Naive thymus-derived CD8-positive, alpha-beta T cell (primary cell): ENCODE data around the gene ACBD6. TPM values are rescaled to one million over a fixed set of nuclear protein-coding genes. Genes with fewer than 3 reads are reported as not detected.
A peak's percentile ranks its signal among the peaks of the same experiment; 100 is the strongest.

Experiments used
- ATAC-seq, 2 donors: fragments of 150-1000 bp; cut with Tn5 transposase in 1 of 2; sonication (Bioruptor Pico), chemical (Tn5 transposase) in 1 of 2; 1 replicate in 1 of 2; 2 replicates in 1 of 2; pipeline ENCODE4 v1.10.0; 2021; ENCODE audit warnings: mild to moderate bottlenecking in 2 of 2, moderate library complexity in 2 of 2
- POLR2A ChIA-PET: fragments of 350-600 bp; sonication (Branson Sonifier 250); formaldehyde crosslinking; loops from one replicate; lab custom pipeline; 2021; ENCODE audit warnings: antibody characterized with exemption; lab: Charles Lee
- DNase-seq, 10 donors: peaks; one replicate each; pipeline versions ENCODE4 v3.0.0 to v3.0.0-alpha.2; 2020 to 2022
- H3K27ac Mint-ChIP-seq, 10 donors: one replicate each; pipeline ENCODE4 v1.8.0; 2020 to 2022; ENCODE audit warnings: mild to moderate bottlenecking in 10 of 10, mixed read lengths in 10 of 10, moderate library complexity in 4 of 10, inconsistent platforms in 1 of 10
- H3K27me3 Mint-ChIP-seq, 5 donors: one replicate each; pipeline ENCODE4 v1.8.0; 2021 to 2022; ENCODE audit warnings: mixed read lengths in 5 of 5
- H3K36me3 Mint-ChIP-seq, 3 donors: one replicate each; pipeline ENCODE4 v1.8.0; 2020 to 2022; ENCODE audit warnings: mixed read lengths in 3 of 3, mild to moderate bottlenecking in 2 of 3, inconsistent platforms in 1 of 3
- H3K4me1 Mint-ChIP-seq, 4 donors: one replicate each; pipeline ENCODE4 v1.8.0; 2021 to 2022; ENCODE audit warnings: mixed read lengths in 4 of 4
- H3K4me3 Mint-ChIP-seq, 10 donors: one replicate each; pipeline ENCODE4 v1.8.0; 2020 to 2022; ENCODE audit warnings: mild to moderate bottlenecking in 10 of 10, mixed read lengths in 10 of 10, moderate library complexity in 6 of 10, inconsistent platforms in 1 of 10
- H3K9me3 Mint-ChIP-seq, 9 donors: one replicate each; pipeline ENCODE4 v1.8.0; 2020 to 2022; ENCODE audit warnings: mixed read lengths in 9 of 9, mild to moderate bottlenecking in 3 of 9, inconsistent platforms in 1 of 9, moderate library complexity in 1 of 9
- polyA plus RNA-seq, 3 donors: library from polyadenylated mRNA; unstranded; fragments of 300-500 nt; fragmentation: Illumina TruSeq; gene quantifications; one replicate each; pipeline ENCODE4 v1.2.3, GENCODE V29; 2021
- total RNA-seq, 8 experiments: library from RNA in 2 of 8; stranded (reverse) in 2 of 8; gene quantifications; one replicate each; pipeline ENCODE4 v1.2.3 and lab custom pipeline; 2021 to 2026

The ACBD6 gene
- total and polyA plus RNA-seq, 5 experiments from 2014 or later: 45.8 to 63.6 (median 46.4) TPM

GRCh38 chr1:180392427-180393145 lies 109.8 kb downstream of the ACBD6 start:
- DNase-seq (no peak), ATAC-seq (no peak)
- Mint-ChIP-seq H3K27me3 (no peaks in the 10 kb centered on the region), H3K27ac (no peak overlapping the region), H3K36me3 (peaks cover 62 to 73% (median 64%) of the 10 kb centered on the region in 3 donors), H3K4me3 (no peak overlapping the region), H3K9me3 (peaks cover 16 to 63% (median 33%) of the 10 kb centered on the region in 9 donors), H3K4me1 (peaks cover 1 to 10% (median 8%) of the 10 kb centered on the region in 4 donors)
- POLR2A ChIA-PET: no interaction called here

DNA sequence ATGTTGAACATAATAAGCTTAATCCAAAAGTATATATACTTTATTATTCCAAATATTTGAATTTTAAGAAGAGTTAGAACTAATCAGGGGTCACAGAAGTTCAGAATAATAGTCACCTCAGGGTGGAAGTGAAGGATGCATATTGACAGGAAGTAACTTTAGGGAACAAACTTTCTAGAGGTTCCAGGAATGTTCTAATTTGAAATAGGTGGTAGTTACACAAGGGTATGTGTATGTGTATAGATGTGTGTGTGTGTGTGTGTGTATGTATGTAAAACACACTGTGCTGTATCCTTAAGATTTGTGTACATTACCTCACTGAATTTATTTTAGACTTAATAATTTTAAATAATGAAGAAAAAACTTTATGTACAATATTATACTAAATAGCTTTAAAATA lies 110.4 kb downstream of the ACBD6 start:
- Mint-ChIP-seq H3K4me3 (no peak overlapping the region), H3K36me3 (peaks cover 58 to 72% (median 60%) of the 10 kb centered on the region in 3 donors), H3K27ac (no peak overlapping the region), H3K27me3 (no peaks in the 10 kb centered on the region), H3K4me1 (peaks cover 1 to 10% (median 8%) of the 10 kb centered on the region in 4 donors), H3K9me3 (peaks cover 16 to 61% (median 32%) of the 10 kb centered on the region in 9 donors)
- POLR2A ChIA-PET: no interaction called here
- ATAC-seq: no peak
- no peak for DNase-seq

- peaks cover 25 to 67% (median 62%) of the 10 kb centered on the region in 3 donors for H3K36me3 Mint-ChIP-seq
- ATAC-seq: no peak
- peaks cover 22 to 66% (median 41%) of the 10 kb centered on the region in 9 donors for H3K9me3 Mint-ChIP-seq
- H3K27ac Mint-ChIP-seq: no peak overlapping the region
- H3K27me3 Mint-ChIP-seq: no peaks in the 10 kb centered on the region
- H3K4me1 Mint-ChIP-seq: peaks cover 0 to 8% (median 2%) of the 10 kb centered on the region in 4 donors
- POLR2A ChIA-PET: no interaction called here
- no peak for DNase-seq
- H3K4me3 Mint-ChIP-seq: no peak overlapping the region
These were observed 115.0 kb downstream of the ACBD6 start for GRCh38 chr1:180387413-180387812.

- H3K36me3 Mint-ChIP-seq: peaks cover 29 to 70% (median 66%) of the 10 kb centered on the region in 3 donors
- peak overlapping the region in 1 of 10 donors; percentile 16 for H3K27ac Mint-ChIP-seq
- ATAC-seq: no peak
- no peak overlapping the region for H3K4me3 Mint-ChIP-seq
- H3K9me3 Mint-ChIP-seq: peaks cover 25 to 70% (median 46%) of the 10 kb centered on the region in 9 donors
- H3K27me3 Mint-ChIP-seq: no peaks in the 10 kb centered on the region
- H3K4me1 Mint-ChIP-seq: peaks cover 0 to 9% (median 4%) of the 10 kb centered on the region in 4 donors
- POLR2A ChIA-PET: no interaction called here
- DNase-seq: no peak
These were observed 115.5 kb downstream of the ACBD6 start for GRCh38 chr1:180386745-180387367.

DNA sequence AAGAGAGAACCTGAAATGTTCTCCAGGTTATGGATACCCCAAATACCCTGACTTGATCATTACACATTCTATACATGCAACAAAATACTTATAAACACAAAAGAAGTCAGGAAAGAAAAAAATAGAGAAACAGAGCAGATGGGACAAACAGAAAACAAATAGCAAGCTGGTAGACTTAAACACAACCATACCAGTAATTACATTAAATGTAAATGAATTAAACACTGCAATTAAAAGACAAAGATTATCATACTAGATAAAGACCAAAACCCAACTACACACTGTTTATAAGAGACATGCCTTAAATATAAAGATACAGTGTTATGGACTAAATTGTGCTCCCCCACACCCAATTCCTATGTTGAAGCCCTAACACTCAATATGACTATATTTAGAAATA lies 117.2 kb downstream of the ACBD6 start:
- H3K27me3 Mint-ChIP-seq: no peaks in the 10 kb centered on the region
- H3K4me3 Mint-ChIP-seq: no peak overlapping the region
- H3K27ac Mint-ChIP-seq: no peak overlapping the region
- ATAC-seq (no peak), DNase-seq (no peak)
- H3K9me3 Mint-ChIP-seq: peaks cover 27 to 79% (median 49%) of the 10 kb centered on the region in 9 donors
- POLR2A ChIA-PET: no interaction called here
- H3K36me3 Mint-ChIP-seq: peaks cover 15 to 68% (median 67%) of the 10 kb centered on the region in 3 donors
- peaks cover 0 to 9% (median 3%) of the 10 kb centered on the region in 4 donors for H3K4me1 Mint-ChIP-seq

DNA sequence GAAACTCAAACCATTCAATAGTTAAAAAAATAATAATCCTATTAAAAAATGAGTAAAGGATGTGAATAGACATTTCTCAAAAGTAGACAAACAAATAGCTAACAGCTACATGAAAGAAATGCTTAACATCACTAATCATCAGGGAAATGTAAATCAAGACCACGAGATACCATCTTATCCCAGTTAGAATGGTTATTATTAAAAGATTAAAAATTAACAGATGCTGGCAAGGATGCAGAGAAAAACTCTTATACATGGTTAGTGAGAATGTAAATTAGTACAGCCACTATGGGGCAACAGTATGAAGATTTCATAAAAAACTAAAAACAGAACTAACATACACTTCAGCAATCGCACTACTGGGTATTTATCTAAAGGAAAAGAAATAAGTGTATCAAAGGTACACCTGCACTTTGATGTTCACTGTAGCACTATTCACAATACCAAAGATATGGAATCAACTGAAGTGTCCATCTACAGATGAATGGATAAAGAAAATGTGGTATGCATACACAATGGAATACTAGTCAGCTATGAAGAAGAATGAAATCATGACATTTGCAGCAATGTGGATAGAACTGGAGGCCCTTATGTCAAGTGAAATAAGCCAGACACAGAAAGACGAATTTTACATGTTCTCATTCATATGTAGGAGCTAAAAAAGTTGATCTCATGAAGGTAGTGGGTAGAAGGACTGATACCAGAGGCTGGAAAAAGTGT lies 117.9 kb downstream of the ACBD6 start:
- no peak for DNase-seq
- Mint-ChIP-seq H3K4me3 (no peak overlapping the region), H3K36me3 (peaks cover 19 to 75% (median 74%) of the 10 kb centered on the region in 3 donors), H3K27me3 (no peaks in the 10 kb centered on the region), H3K27ac (no peak overlapping the region), H3K9me3 (peaks cover 29 to 86% (median 50%) of the 10 kb centered on the region in 9 donors), H3K4me1 (peaks cover 0 to 9% (median 3%) of the 10 kb centered on the region in 4 donors)
- ATAC-seq: no peak
- POLR2A ChIA-PET: no interaction called here

- H3K4me3 Mint-ChIP-seq: peak overlapping the region in 2 of 10 donors; percentile 7 to 22
- H3K36me3 Mint-ChIP-seq: peaks cover 27 to 83% (median 77%) of the 10 kb centered on the region in 3 donors
- peaks cover 0 to 9% (median 5%) of the 10 kb centered on the region in 4 donors for H3K4me1 Mint-ChIP-seq
These were observed 119.9 kb downstream of the ACBD6 start for GRCh38 chr1:180382326-180383115.

GRCh38 chr1:180381184-180381580 lies 121.2 kb downstream of the ACBD6 start:
- Mint-ChIP-seq H3K4me3 (no peak overlapping the region), H3K36me3 (peaks cover 33 to 82% (median 71%) of the 10 kb centered on the region in 3 donors), H3K4me1 (peaks cover 3 to 10% (median 6%) of the 10 kb centered on the region in 4 donors), H3K27me3 (no peaks in the 10 kb centered on the region), H3K27ac (no peak overlapping the region), H3K9me3 (peaks cover 30 to 93% (median 66%) of the 10 kb centered on the region in 9 donors)
- POLR2A ChIA-PET: no interaction called here
- ATAC-seq (no peak), DNase-seq (no peak)

More at GRCh38 chr1:180382326-180383115, 119.9 kb downstream of the ACBD6 start:
- Mint-ChIP-seq H3K9me3 (peaks cover 34 to 95% (median 62%) of the 10 kb centered on the region in 9 donors), H3K27ac (no peak overlapping the region), H3K27me3 (no peaks in the 10 kb centered on the region)
- ATAC-seq (no peak), DNase-seq (no peak)
- POLR2A ChIA-PET: no interaction called here

DNA sequence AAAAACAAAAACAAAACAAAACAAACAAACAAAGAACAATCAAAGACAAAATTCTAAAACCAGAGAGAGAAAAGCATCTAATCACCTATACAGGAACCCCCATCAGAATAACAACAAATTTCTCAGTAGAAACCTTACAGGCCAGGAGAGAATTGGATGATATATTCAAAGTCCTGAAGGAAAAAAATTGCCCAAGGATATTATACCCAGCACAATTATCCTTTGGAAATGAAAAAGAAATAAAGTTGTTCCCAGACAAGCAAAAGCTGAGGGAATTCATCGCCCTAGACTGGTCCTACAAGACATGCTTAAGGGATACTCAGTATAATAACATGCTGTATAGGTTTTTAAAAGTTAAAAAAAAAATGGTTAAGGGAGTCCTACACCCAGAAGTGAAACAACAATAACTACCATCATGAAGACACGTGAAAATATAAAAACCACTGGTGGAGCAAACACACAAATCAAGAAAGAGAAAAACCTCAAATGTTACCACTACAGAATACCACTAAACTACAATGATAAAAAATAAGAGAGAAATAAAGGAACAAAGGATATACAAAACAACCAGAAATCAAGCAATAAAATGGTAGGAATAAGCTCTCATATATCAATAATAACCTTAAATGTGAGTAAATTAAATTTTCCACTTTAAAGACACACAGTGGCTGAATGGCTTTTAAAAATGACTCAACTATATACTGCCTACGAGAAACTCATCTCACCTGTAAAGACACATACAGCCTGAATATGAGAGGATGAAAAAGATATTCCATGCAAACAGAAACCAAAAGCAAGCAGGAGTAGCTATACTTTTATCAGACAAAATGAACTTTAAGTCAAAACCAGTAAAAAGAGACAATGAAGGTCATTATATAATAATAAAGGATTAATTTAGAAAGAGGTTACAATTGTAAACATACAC lies 121.9 kb downstream of the ACBD6 start:
- no peak overlapping the region for H3K27ac Mint-ChIP-seq
- H3K4me1 Mint-ChIP-seq: peaks cover 4 to 10% (median 7%) of the 10 kb centered on the region in 4 donors
- no peaks in the 10 kb centered on the region for H3K27me3 Mint-ChIP-seq
- H3K36me3 Mint-ChIP-seq: peaks cover 34 to 85% (median 74%) of the 10 kb centered on the region in 3 donors
- ATAC-seq (no peak), DNase-seq (no peak)
- peak overlapping the region in 2 of 10 donors; percentile 11 to 48 for H3K4me3 Mint-ChIP-seq
- POLR2A ChIA-PET: no interaction called here
- H3K9me3 Mint-ChIP-seq: peaks cover 28 to 87% (median 69%) of the 10 kb centered on the region in 9 donors

GRCh38 chr1:180376800-180377199 lies 125.6 kb downstream of the ACBD6 start:
- H3K4me1 Mint-ChIP-seq: peaks cover 0 to 13% (median 5%) of the 10 kb centered on the region in 4 donors
- ATAC-seq (no peak), DNase-seq (no peak)
- POLR2A ChIA-PET: no interaction called here
- H3K36me3 Mint-ChIP-seq: peaks cover 28 to 55% (median 38%) of the 10 kb centered on the region in 3 donors
- H3K4me3 Mint-ChIP-seq: no peak overlapping the region
- peaks cover 7 to 49% (median 41%) of the 10 kb centered on the region in 9 donors for H3K9me3 Mint-ChIP-seq
- no peaks in the 10 kb centered on the region for H3K27me3 Mint-ChIP-seq
- no peak overlapping the region for H3K27ac Mint-ChIP-seq

DNA sequence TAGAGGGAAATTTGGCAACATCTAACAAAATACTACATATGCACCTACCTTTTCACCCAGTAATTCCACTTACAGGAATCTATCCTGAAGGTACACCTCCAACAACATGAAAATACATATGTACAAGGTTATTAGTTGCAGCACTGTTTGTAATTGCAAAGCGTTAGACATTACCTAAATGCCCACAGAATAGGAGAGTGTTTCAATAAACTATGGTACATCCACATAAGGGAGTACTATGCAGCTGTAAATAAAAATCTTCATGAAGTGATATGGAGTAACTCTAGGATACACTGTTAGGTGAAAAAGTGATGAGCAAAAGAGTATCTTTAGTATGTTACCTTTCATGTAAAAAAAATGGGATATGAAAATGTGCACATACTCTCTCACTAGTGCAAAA lies 126.1 kb downstream of the ACBD6 start:
- peaks cover 2 to 13% (median 5%) of the 10 kb centered on the region in 4 donors for H3K4me1 Mint-ChIP-seq
- H3K9me3 Mint-ChIP-seq: peaks cover 7 to 44% (median 38%) of the 10 kb centered on the region in 9 donors
- DNase-seq (no peak), ATAC-seq (no peak)
- peak overlapping the region in 1 of 10 donors; percentile 26 for H3K27ac Mint-ChIP-seq
- H3K36me3 Mint-ChIP-seq: peaks cover 33 to 52% (median 39%) of the 10 kb centered on the region in 3 donors
- POLR2A ChIA-PET: no interaction called here
- no peak overlapping the region for H3K4me3 Mint-ChIP-seq
- H3K27me3 Mint-ChIP-seq: no peaks in the 10 kb centered on the region
